ENCODE data around the gene DIAPH3.

- TF ChIP-seq POLR2AphosphoS5 (IDR thresholded peaks at IDR 0.05), result no peak
- TF ChIP-seq, protein P1, sequence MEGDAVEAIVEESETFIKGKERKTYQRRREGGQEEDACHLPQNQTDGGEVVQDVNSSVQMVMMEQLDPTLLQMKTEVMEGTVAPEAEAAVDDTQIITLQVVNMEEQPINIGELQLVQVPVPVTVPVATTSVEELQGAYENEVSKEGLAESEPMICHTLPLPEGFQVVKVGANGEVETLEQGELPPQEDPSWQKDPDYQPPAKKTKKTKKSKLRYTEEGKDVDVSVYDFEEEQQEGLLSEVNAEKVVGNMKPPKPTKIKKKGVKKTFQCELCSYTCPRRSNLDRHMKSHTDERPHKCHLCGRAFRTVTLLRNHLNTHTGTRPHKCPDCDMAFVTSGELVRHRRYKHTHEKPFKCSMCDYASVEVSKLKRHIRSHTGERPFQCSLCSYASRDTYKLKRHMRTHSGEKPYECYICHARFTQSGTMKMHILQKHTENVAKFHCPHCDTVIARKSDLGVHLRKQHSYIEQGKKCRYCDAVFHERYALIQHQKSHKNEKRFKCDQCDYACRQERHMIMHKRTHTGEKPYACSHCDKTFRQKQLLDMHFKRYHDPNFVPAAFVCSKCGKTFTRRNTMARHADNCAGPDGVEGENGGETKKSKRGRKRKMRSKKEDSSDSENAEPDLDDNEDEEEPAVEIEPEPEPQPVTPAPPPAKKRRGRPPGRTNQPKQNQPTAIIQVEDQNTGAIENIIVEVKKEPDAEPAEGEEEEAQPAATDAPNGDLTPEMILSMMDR (IDR thresholded peaks at IDR 0.05), result no peak
Measured at GRCh38 chr13:60165391-60166099, 1.8 kb upstream of the DIAPH3 start.

Data from prostate gland (tissue), 2 donors.